Kidney glomerular epithelial cell (primary cell): Measurements from ENCODE around the gene IGFBP7.

ENCODE experiments used
- DNase-seq: peaks from one replicate; lab custom pipeline; 2025; lab: John Stamatoyannopoulos, UW

IGFBP7 gene

GRCh38 chr4:57129477-57129876, 19.3 kb upstream of the IGFBP7 start:
- no peak for DNase-seq

- DNase-seq: no peak
Measured at GRCh38 chr4:57127361-57127760, 17.2 kb upstream of the IGFBP7 start.

GRCh38 chr4:57125996-57126395, 15.8 kb upstream of the IGFBP7 start:
- no peak for DNase-seq

GRCh38 chr4:57124145-57124544, 14.0 kb upstream of the IGFBP7 start:
- DNase-seq: no peak

GRCh38 chr4:57122959-57123358, 12.8 kb upstream of the IGFBP7 start:
- DNase-seq: no peak

GRCh38 chr4:57119054-57119651, 9.0 kb upstream of the IGFBP7 start:
- DNase-seq: peak; percentile 94

GRCh38 chr4:57117491-57117890, 7.3 kb upstream of the IGFBP7 start:
- no peak for DNase-seq

GRCh38 chr4:57116245-57116644, 6.1 kb upstream of the IGFBP7 start:
- DNase-seq: no peak

- DNase-seq: no peak
Measured at GRCh38 chr4:57114973-57115372, 4.8 kb upstream of the IGFBP7 start.

- no peak for DNase-seq
Measured at GRCh38 chr4:57113870-57114269, 3.7 kb upstream of the IGFBP7 start.

GRCh38 chr4:57110640-57111511, 691 bp upstream of the IGFBP7 start:
- DNase-seq: no peak

GRCh38 chr4:57109411-57109846, 756 bp downstream of the IGFBP7 start:
- DNase-seq: no peak

GRCh38 chr4:57106181-57106580, 4.0 kb downstream of the IGFBP7 start:
- no peak for DNase-seq

- DNase-seq: no peak
Measured at GRCh38 chr4:57104706-57105560, 5.3 kb downstream of the IGFBP7 start.

GRCh38 chr4:57103051-57103450, 7.1 kb downstream of the IGFBP7 start:
- no peak for DNase-seq

GRCh38 chr4:57102050-57102624, 8.0 kb downstream of the IGFBP7 start:
- peak; percentile 88 for DNase-seq

GRCh38 chr4:57100979-57101651, 9.1 kb downstream of the IGFBP7 start:
- no peak for DNase-seq

GRCh38 chr4:57099363-57099762, 10.8 kb downstream of the IGFBP7 start:
- no peak for DNase-seq

- DNase-seq: no peak
Measured at GRCh38 chr4:57098941-57099340, 11.2 kb downstream of the IGFBP7 start.

- DNase-seq: no peak
Measured at GRCh38 chr4:57098415-57098814, 11.8 kb downstream of the IGFBP7 start.

- DNase-seq: no peak
Measured at GRCh38 chr4:57097711-57098110, 12.5 kb downstream of the IGFBP7 start.

- no peak for DNase-seq
Measured at GRCh38 chr4:57095956-57096355, 14.2 kb downstream of the IGFBP7 start.
